Epithelial cell of proximal tubule (primary cell): ENCODE data around the gene TMC1. TPM values are rescaled to one million over a fixed set of nuclear protein-coding genes. Genes with fewer than 3 reads are reported as not detected.
A peak's percentile ranks its signal among the peaks of the same experiment; 100 is the strongest.
"Not testable (repeated sequence)": the region's sequence is repeated elsewhere in the genome, so short reads cannot be mapped to it uniquely, and the experiment has no call there.

Experiments
- DNase-seq: peaks from one replicate; pipeline ENCODE4 v3.0.0-alpha.2; 2011; ENCODE audit warnings: low read depth
- H3K4me3 ChIP-seq: 2 replicates; pipeline ENCODE4 v1.5.1; 2011; ENCODE audit warnings: low read depth, mild to moderate bottlenecking, low read length
- CTCF ChIP-seq: conservative IDR thresholded peaks from 2 replicates; pipeline ENCODE4 v1.5.1; 2012; ENCODE audit warnings: low read depth, mild to moderate bottlenecking, low read length
- total RNA-seq: library from RNA; depleted of rRNA; stranded (reverse); fragments of >200 nt; gene quantifications from 2 replicates; pipeline ENCODE4 v1.2.3, GENCODE V29; 2015

The TMC1 gene
- total RNA-seq, 1 donor from 2014 or later, result not detected

DNA sequence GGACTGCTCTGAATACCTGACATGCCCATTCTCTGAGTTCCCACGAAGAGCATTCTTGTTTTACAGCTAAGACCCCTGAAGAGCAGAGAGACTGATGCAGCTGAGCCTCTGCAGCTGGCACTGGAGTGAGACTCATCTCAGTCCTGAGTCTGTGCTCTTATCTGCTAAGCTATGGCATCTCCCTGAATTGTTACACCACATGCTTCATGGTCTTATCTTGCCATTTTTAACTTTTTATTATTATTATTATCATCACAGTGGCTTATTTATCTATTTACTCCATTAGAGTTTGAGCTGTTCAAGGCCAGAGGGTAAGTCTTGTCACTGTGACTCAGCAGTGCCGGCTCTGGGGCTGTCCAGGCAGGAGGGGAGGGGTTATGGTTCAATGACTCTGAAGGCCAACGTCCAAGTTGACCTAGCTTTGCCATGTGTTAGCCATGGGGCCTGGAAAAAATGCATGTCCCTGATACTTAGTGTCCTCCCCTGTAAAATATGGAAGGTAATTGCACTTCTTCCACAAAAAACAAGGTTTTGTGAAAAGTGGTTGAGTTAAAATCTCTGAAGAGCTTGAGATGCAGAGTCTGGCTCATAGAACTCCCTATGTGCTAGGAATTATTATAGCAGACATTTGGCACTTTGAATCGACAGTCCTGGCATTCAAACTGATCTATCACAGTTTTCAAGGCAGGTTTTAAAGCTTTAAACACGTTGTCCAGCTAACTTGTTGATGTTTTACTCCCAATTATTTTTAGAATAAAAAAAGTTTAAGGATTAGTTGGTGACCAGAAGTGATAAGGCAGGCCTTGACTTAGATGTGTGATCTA is 336.9 kb downstream of the TMC1 start:
- DNase-seq, result no peak
- H3K4me3 ChIP-seq, result no peak overlapping the region
- no peak for TF ChIP-seq CTCF

- not testable (repeated sequence) for H3K4me3 ChIP-seq, DNase-seq
Measured at GRCh38 chr9:72862788-72863187, 341.4 kb downstream of the TMC1 start.

DNA sequence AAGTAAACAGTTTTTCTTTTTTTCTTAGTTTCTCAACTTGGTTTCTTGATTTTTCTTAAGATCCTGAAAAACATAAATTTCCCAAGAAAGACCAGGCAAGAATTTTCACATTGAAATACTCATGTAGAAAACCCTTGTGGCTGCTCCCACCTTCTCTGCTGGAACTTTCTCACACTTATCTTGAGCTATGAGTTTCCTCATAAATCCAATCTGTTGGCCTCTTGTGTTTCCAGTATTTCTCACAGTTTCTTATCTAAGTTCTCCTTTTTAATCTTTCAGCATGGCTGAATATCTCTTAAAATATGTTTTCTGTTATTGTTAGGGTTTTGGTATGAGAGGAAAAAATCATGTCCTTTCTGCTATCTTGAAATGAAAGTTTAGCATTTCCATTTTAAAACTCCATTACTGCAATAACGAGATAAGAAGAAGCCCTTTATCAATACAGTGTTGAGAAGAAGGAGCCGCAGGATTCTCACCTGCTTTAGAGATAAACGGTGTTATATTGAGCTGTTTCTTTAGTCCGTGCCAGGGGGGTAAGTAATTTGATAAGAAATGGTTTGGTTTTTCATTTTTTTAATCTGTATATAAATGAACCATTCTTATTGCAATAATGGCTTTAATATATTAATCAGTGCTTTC is 342.2 kb downstream of the TMC1 start:
- H3K4me3 ChIP-seq, result no peak overlapping the region
- no peak for DNase-seq
- TF ChIP-seq CTCF, result no peak

DNA sequence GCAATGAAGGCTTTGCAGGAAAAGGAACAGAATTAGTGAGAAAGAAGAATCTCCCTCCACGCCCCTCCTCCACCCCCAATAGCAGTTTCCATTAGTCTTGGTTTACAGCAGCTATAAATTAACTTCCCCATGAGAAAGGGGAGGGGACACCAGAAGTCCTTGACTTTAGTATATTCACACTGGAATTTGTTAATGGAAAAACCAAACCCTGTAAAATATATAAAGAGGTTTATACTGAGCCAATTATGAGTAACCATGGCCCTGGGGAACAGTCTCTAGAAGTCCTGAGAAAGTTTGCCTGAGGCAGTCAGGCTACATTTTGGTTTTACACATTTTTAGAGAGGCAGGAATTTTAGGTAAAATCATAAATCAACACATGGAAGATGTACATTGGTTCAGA is 342.9 kb downstream of the TMC1 start:
- DNase-seq, result no peak
- no peak overlapping the region for H3K4me3 ChIP-seq
- TF ChIP-seq CTCF, result no peak

- no peak for DNase-seq
- TF ChIP-seq CTCF, result peak; percentile 57
- H3K4me3 ChIP-seq, result no peak overlapping the region
Measured at GRCh38 chr9:72871685-72872084, 350.3 kb downstream of the TMC1 start.

DNA sequence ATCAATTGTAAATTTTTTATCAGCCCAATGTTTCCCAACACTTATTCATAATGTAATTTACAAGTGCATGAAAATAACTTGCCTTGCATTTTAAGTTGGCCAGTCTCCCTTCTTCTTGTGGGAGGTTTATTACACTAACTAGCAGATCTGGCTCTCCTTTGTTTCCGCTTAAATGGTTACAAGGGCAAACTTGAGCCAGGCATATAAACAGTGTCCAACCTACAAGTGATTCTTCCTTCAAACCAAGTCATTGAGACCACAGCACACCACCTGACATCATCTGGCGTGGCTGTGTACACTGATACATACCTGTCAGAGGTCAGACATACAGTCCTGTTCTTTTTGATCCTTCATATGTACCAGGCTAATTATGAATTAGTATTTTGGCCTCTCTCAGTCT is 351.3 kb downstream of the TMC1 start:
- no peak overlapping the region for H3K4me3 ChIP-seq
- TF ChIP-seq CTCF, result no peak
- no peak for DNase-seq

DNA sequence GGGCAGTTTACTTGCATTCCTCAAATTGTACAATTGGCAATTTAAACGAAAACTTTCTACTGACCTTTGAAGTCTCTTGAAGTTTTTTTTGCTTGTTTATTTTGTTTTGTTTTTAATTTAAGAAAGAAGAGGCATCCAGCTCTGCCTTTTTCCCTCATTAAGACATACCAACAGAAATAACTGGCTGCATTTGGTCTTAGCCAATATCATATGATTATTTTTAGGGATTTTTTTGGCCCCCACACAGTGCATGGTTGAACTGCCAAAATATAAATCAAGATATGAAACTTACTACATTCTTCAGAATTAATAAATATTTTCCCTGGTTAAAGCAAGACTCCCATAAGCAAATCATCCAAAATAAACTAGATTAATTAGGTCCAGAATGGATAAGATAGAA is 352.0 kb downstream of the TMC1 start:
- no peak for TF ChIP-seq CTCF
- DNase-seq, result no peak
- H3K4me3 ChIP-seq, result no peak overlapping the region
